GM12872 (cell line): Measurements from ENCODE around the gene SPSB4.

Experiments used
- CTCF ChIP-seq: IDR thresholded peaks from 3 replicates; pipeline ENCODE4 v1.5.1; 2011; ENCODE audit warnings: low read depth, mild to moderate bottlenecking, low read length, moderate library complexity; ENCODE audit not compliant: insufficient read depth

Gene SPSB4

GRCh38 chr3:141072950-141073349 lies 21.8 kb downstream of the SPSB4 start:
- TF ChIP-seq CTCF = no peak

- TF ChIP-seq CTCF = no peak
Observed at GRCh38 chr3:141073580-141073979, 22.4 kb downstream of the SPSB4 start.

- TF ChIP-seq CTCF = no peak
Observed at GRCh38 chr3:141074529-141074928, 23.4 kb downstream of the SPSB4 start.

- TF ChIP-seq CTCF = no peak
Observed at GRCh38 chr3:141076036-141076773, 25.1 kb downstream of the SPSB4 start.

- TF ChIP-seq CTCF = no peak
Observed at GRCh38 chr3:141076797-141077571, 25.8 kb downstream of the SPSB4 start.

- TF ChIP-seq CTCF = no peak
Observed at GRCh38 chr3:141077631-141078030, 26.5 kb downstream of the SPSB4 start.

- no peak for TF ChIP-seq CTCF
Observed at GRCh38 chr3:141078200-141078599, 27.1 kb downstream of the SPSB4 start.
